Occipital lobe (tissue), 2 donors: ENCODE measurements around the gene RAI1. TPM values are rescaled to one million over a fixed set of nuclear protein-coding genes. Genes with fewer than 3 reads are reported as not detected.

Source experiments
- DNase-seq: peaks from one replicate; lab custom pipeline; 2025; lab: John Stamatoyannopoulos, UW
- total RNA-seq: library from RNA; depleted of rRNA; stranded (reverse); fragments of >200 nt; gene quantifications from one replicate; pipeline ENCODE4 v1.2.3, GENCODE V29; 2014

Gene RAI1
- total RNA-seq, 1 donor from 2014 or later, result 14.3 TPM

- DNase-seq, result peak; percentile 42
Measured at GRCh38 chr17:17783825-17784656, 102.8 kb downstream of the RAI1 start.

DNA sequence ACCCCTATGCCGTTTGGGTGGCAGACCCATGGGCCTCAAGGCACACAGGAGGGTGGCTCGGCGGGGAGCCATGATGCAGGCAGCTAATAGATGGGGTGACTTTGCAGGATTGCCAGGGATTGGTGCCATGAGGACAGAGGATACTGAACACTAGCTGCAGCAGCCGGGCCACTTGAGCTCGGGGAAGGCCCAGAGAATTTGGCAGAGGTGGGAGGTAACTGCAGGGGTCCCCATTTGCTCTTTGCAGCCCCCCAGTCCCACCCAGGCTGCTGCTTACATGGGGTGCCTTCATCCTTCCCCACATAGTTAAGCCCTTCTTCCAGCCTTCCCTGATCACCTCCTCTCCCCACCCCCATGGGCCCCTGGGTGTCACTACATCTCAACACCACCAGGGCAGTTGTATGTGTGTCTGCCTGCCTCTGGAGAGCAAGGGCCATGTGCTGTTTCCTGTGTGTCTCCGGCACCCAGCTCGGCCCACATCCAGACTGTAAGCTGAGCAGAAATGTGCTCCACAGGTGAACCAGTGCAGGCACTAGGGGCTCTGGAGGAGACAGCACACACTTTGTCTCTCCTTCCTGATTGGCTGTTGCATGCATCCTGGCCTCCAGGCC lies 103.5 kb downstream of the RAI1 start:
- peak; percentile 42 for DNase-seq

DNA sequence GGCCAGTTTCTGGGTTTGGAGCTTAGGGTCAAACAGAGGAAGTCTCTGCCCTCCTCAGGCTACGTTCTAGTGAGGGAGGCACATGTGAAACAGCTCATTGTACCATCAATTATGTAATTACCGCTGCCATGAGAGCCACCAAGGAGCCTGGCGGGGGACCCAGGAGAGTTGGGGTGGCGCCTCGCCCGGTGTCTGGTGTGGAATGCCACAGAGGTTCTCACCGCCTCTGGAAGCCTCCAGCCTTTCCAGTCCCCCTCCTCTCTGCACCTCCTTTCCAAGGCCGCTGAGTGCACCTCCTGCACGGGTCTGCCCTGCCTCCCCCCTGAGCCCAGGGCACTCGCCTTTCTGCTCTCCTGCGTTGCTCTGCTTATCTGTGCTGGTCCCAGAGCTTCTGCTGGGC lies 104.1 kb downstream of the RAI1 start:
- DNase-seq, result no peak

- DNase-seq, result no peak
Measured at GRCh38 chr17:17786998-17787397, 105.7 kb downstream of the RAI1 start.

GRCh38 chr17:17787568-17787967 lies 106.3 kb downstream of the RAI1 start:
- no peak for DNase-seq

GRCh38 chr17:17788967-17789366 lies 107.7 kb downstream of the RAI1 start:
- DNase-seq, result no peak

GRCh38 chr17:17789410-17789809 lies 108.2 kb downstream of the RAI1 start:
- no peak for DNase-seq

DNA sequence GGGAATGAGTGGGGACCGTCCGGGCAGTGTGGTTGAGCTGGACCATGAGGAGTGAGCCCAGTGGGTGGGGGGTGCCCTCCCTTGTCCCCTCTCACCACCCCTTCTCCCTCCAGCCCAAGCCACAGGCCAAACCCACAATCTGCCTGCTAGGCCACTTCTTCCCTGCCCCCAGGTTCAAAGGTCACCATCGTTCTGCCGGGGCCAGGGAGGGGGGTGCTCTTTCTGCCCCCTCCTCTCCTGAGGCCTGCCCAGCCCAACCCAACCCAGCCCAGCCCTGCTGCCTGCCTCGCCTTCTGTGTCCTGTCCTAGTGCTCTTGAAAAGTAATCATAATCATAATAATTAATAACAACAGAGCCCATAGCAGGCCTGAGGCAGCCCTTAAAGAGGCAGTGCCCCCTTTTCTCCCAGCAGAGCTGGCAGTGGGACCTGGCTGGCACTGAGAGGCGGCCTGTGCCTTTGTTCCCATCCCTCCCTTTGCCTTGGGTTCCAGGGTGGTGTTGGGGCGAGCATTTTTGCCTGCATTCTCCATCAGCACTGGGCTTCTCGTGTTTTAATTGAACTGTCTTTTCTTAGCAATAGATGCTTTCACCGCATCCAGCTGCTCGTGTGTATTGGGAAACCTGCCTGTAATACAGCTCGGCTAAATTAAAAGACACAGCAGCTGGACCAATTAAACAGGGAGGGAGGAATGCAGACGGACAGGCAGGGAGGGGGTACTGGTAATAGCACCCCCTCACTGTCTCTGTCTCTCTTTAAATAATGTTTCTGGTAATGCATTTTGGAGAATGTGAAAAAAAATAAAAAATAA lies 108.8 kb downstream of the RAI1 start:
- no peak for DNase-seq

- no peak for DNase-seq
Measured at GRCh38 chr17:17790637-17791464, 109.6 kb downstream of the RAI1 start.

GRCh38 chr17:17792037-17792550 lies 110.8 kb downstream of the RAI1 start:
- no peak for DNase-seq

GRCh38 chr17:17792551-17793377 lies 111.5 kb downstream of the RAI1 start:
- peak; percentile 75 for DNase-seq

GRCh38 chr17:17793378-17794214 lies 112.3 kb downstream of the RAI1 start:
- no peak for DNase-seq

DNA sequence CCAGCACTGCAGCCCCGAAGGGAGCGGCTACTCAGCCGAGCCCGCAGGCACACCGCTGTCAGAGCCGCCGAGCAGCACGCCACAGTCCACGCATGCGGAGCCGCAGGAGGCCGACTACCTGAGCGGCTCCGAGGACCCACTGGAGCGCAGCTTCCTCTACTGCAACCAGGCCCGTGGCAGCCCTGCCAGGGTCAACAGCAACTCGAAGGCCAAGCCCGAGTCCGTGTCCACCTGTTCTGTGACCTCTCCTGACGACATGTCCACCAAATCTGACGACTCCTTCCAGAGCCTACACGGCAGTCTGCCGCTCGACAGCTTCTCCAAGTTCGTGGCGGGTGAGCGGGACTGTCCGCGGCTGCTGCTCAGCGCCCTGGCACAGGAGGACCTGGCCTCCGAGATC lies 113.1 kb downstream of the RAI1 start:
- no peak for DNase-seq

- no peak for DNase-seq
Measured at GRCh38 chr17:17795296-17795695, 114.0 kb downstream of the RAI1 start.

- DNase-seq, result no peak
Measured at GRCh38 chr17:17795946-17796786, 114.9 kb downstream of the RAI1 start.

GRCh38 chr17:17796787-17797061 lies 115.5 kb downstream of the RAI1 start:
- no peak for DNase-seq

- DNase-seq, result no peak
Measured at GRCh38 chr17:17797119-17797809, 116.0 kb downstream of the RAI1 start.

- no peak for DNase-seq
Measured at GRCh38 chr17:17798010-17798556, 116.8 kb downstream of the RAI1 start.
